ENCODE data around the gene MYH8.

DNA sequence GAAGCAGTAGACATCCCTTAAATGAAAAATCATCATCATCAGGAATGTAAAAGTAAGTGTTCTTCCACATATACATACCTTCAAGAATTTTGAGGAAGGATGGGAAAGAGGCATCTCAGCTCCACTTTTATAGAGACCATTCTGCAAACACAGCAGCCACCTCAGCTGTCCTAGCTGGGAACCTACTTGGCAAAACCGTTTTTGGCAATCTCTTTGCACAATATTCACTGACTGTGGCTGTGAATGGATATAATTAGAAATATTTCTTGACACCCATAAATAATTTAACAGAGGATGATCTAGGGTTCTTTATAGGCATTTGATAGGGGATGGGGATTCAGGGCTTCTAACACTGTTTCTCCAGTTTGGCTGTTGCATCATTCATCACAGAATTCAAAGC, 47.7 kb upstream of the MYH8 start, which contains the start of gene MYH4:
- TF ChIP-seq, protein P1, sequence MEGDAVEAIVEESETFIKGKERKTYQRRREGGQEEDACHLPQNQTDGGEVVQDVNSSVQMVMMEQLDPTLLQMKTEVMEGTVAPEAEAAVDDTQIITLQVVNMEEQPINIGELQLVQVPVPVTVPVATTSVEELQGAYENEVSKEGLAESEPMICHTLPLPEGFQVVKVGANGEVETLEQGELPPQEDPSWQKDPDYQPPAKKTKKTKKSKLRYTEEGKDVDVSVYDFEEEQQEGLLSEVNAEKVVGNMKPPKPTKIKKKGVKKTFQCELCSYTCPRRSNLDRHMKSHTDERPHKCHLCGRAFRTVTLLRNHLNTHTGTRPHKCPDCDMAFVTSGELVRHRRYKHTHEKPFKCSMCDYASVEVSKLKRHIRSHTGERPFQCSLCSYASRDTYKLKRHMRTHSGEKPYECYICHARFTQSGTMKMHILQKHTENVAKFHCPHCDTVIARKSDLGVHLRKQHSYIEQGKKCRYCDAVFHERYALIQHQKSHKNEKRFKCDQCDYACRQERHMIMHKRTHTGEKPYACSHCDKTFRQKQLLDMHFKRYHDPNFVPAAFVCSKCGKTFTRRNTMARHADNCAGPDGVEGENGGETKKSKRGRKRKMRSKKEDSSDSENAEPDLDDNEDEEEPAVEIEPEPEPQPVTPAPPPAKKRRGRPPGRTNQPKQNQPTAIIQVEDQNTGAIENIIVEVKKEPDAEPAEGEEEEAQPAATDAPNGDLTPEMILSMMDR (IDR thresholded peaks at IDR 0.05): no peak
- no peak for TF ChIP-seq EZH2 (IDR thresholded peaks at IDR 0.05; ENCODE audit: borderline replicate concordance, insufficient read depth, low read depth, low read length, poor library complexity, severe bottlenecking)

Measured in B cell (primary cell).